GDM1 (cell line): ENCODE results near the gene ATP11A.
"Not testable (repeated sequence)": the region's sequence is repeated elsewhere in the genome, so short reads cannot be mapped to it uniquely, and the experiment has no call there.

Source experiments
- DNase-seq: peaks from one replicate; lab custom pipeline; 2025; lab: John Stamatoyannopoulos, UW

ATP11A gene

GRCh38 chr13:112776354-112776753 lies 86.5 kb downstream of the ATP11A start:
- DNase-seq = no peak

DNA sequence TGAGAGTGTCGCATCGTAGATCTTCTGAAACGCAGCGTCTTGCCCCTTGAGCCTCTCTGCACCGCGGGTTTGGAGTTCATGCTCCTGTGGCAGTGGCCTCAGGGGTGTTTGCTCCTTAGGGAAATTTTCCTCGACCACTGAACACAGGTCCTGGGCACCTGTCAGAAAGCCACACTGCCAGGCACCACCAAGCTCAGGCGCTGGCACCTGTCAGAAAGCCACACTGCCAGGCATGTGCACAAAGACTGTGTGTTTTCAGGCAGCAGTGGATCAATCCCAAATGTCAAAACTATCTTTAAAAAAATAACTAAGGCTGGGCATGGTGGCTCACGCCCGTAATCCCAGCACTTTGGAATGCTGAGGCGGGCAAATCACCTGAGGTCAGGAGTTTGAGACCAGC lies 87.1 kb downstream of the ATP11A start:
- DNase-seq = no peak

- DNase-seq = no peak
Measured at GRCh38 chr13:112777637-112778406, 88.0 kb downstream of the ATP11A start.

- no peak for DNase-seq
Measured at GRCh38 chr13:112779856-112780604, 90.2 kb downstream of the ATP11A start.

GRCh38 chr13:112781287-112781686 lies 91.4 kb downstream of the ATP11A start:
- no peak for DNase-seq

DNA sequence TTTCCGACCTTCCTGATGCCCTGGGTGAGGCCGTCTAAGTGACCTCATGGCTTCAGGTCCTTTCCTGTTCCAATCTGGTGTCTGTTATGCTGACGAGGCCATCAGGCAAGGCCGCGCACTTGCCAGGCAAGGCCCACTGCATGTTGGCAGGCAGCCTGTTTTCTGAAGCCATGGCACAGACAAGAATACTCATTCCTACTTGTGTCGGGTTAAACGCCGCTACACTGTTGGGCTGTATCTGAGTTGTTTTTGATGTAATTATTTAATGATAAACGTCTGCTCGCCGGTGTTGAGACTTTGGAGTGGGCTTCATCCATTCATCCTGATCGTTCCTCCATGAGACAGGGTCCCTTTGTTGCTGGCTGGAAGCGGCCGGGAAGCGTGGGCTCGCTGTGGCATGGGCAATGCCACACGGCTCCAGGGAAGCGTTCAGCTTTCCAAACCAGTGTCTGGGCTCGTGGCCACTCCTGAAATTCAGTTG lies 92.1 kb downstream of the ATP11A start:
- no peak for DNase-seq

DNA sequence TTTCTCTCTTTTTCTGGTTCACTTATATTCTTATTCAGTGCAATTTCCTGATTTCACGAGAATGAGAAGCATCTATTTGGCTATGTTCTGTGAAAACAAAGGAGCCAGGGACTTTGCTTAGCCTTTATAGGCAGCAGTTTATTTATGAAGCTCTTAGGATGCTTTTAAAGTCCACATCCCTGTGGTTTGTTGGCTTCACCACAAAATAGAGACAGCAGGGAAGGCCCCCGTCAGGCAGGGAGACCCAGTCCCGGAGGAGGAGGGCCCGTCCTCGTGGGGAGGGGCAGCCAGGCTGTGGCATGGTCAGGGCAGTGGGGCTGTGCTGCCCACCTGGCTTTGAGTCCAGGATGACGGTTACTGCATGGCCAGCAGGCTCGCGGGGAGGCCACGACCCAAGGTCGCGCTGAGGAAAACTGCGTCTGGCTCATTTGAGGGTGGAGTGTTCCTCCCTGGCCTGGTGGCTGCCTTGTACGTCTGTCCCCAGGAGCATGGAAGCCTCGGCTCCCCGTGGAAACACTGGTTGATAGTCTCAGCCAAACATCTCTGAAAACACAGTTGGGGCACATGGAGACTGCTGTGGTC lies 92.7 kb downstream of the ATP11A start:
- no peak for DNase-seq

GRCh38 chr13:112783135-112783977 lies 93.5 kb downstream of the ATP11A start:
- no peak for DNase-seq

DNA sequence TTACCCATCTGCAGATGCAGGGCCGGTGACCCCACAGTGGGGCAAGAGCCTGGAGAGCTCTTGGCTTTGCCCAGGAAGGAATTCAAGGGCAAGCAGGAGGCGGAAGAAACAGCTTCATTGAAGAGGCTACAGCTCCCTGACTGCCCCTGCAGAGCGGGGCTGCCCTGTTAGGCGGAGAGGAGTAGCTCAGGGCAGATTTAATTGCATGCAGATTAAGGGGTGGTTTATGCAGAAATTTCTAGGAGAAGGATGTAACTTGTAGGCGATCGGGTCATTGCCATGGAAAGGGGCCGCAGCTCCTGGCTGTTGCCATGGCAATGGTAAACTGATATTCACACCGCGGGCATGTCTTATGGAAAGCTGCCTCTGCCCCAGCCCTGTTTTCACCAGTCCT lies 94.1 kb downstream of the ATP11A start:
- DNase-seq = no peak

GRCh38 chr13:112784811-112785482 lies 95.1 kb downstream of the ATP11A start:
- no peak for DNase-seq

- DNase-seq = no peak
Measured at GRCh38 chr13:112785483-112785856, 95.6 kb downstream of the ATP11A start.

DNA sequence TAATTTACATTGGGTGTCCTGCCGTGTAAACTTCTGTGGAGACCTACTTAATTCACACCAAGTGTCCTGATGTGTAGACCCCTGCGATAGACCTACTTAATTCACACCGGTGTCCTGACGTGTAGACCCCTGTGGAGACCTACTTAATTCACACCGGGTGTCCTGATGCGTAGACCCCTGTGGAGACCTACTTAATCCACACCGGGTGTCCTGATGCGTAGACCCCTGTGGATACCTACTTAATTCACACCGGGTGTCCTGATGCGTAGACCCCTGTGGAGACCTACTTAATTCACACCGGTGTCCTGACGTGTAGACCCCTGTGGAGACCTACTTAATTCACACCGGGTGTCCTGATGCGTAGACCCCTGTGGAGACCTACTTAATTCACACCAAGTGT lies 97.0 kb downstream of the ATP11A start:
- DNase-seq = not testable (repeated sequence)

- no peak for DNase-seq
Measured at GRCh38 chr13:112790735-112791641, 101.2 kb downstream of the ATP11A start.

DNA sequence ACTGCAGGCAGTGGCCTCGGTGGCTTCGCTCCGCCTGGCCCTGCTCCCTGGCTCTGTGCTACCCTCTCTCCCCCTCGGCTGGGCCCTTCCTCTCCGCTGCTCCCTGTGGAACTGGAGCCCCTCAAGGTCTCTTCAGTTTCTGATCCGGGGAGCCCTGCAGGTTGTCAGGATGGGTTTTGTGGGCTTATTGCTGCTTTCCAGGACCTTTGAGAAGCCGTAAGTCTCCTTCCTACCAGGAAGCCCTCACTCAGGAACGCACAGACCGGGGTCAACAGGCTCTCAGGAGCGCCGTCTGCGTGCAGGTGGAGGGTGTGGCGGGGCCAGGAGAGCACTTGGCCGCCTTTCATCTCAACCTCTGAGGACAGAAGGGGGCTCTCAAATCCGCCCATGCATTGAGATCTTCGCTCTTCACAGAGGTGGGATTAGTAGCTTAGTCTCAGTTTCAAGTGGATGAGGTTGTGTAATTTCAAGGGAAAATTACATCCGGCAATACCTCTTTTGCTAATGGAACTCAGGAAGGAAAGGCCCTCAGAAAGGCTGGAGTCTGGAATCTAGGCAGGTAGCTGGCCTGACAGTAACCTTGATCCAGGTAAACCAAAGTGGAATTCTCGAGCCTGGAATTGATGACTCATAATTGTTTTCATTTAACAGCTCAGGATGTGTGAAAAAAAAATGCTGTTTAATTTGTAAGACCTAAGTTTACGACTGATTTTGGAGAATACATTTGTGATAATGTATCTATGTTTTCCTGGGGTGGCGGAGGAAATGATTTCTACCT lies 102.0 kb downstream of the ATP11A start:
- no peak for DNase-seq

- DNase-seq = no peak
Measured at GRCh38 chr13:112792511-112792910, 102.7 kb downstream of the ATP11A start.

GRCh38 chr13:112793545-112794445 lies 104.0 kb downstream of the ATP11A start:
- DNase-seq = no peak

DNA sequence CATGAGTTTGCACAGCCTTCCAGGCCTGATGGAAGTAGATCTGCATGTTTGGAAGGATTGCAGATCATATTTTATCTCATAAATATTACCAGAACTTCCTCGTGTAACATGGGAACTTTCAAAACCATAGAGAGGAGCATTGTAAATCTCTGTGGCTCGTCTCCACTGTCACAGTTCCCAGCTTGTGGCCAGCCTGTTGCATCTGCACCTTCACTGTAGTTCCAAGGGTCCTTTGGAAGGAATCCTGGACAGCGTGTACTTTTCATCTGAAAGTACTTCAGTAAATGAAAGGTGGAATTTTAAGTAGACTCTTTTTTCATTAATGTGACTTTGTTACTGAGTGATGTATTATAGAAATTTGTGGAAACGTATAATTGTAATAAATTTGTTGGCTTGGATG lies 105.4 kb downstream of the ATP11A start:
- no peak for DNase-seq

DNA sequence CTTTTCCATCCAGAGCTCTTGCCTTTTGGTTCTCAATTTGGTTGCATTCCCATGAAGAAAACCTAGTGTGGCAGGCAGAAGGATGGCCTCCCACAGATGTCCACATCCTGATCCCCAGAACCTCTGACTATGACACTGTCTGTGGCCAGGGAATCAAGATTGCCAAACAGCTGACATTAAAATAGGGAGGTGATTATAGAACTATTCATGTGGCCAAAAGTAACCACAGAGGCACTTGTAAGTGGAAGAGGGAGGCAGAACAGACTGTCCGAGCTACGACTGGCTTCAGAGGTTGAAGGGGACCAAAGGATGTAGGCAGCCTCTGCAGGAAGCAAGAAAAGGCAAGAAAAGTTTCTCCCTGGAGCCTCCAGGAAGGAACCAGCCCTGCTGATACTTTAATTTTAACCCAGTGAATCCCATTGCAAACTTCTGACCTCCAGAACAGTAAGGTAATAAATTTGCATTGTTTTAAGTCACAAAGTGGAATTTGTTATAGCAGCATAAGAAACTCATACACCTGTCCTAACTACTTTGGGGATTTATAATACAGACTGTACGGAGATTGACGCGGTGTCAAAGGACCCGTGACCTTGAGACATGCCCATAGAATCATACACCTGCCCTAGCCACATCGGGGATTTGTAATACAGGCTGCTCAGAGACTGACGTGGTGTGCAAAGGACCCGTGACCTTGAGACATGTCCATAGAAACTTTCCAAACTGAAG lies 106.5 kb downstream of the ATP11A start:
- DNase-seq = no peak
